Upper lobe of left lung (tissue), 4 donors: Measurements from ENCODE around the gene IGSF8.

ENCODE experiments used
- EP300 ChIP-seq, 4 donors: sonication (generic); formaldehyde crosslinking; IDR thresholded peaks; one replicate each; pipeline ENCODE4 v1.5.1; 2017; ENCODE audit warnings: antibody characterized with exemption in 4 of 4, control low read depth in 2 of 4
- POLR2A ChIP-seq, 4 donors: fragments of 450-650 bp; IDR thresholded peaks; one replicate each; pipeline ENCODE4 v1.5.1; 2016 to 2017; ENCODE audit warnings: antibody characterized with exemption in 4 of 4, mild to moderate bottlenecking in 2 of 4
- TF ChIP-seq, protein P1 (sequence below), 6 experiments: fragments of 450-650 bp in 4 of 6; fragments of 200-600 bp in 2 of 6; sonication (generic) in 2 of 6; IDR thresholded peaks; one replicate each; pipeline ENCODE4 v1.5.1; 2016 to 2019; ENCODE audit warnings: antibody characterized with exemption in 6 of 6

DNA sequence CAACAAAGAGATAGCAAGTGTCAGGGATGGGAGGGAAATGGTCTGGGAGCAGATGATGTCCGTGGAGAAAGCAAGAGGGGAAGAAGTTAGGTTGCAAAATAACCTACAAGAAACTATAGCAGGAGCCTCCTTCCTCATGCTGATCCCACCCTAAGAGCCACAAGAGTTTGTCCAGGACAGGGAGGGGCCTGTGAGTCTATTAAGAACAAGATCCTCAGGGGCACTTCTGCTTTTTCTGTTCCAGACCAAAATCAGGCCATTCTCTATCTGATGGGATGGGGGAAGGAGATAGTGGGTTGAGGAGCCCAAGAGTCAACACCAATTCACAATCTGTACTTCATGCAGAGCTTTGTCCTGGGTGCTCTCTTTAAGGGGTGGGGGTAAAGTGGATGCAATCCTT lies 45.3 kb upstream of the IGSF8 start:
- TF ChIP-seq, protein P1, sequence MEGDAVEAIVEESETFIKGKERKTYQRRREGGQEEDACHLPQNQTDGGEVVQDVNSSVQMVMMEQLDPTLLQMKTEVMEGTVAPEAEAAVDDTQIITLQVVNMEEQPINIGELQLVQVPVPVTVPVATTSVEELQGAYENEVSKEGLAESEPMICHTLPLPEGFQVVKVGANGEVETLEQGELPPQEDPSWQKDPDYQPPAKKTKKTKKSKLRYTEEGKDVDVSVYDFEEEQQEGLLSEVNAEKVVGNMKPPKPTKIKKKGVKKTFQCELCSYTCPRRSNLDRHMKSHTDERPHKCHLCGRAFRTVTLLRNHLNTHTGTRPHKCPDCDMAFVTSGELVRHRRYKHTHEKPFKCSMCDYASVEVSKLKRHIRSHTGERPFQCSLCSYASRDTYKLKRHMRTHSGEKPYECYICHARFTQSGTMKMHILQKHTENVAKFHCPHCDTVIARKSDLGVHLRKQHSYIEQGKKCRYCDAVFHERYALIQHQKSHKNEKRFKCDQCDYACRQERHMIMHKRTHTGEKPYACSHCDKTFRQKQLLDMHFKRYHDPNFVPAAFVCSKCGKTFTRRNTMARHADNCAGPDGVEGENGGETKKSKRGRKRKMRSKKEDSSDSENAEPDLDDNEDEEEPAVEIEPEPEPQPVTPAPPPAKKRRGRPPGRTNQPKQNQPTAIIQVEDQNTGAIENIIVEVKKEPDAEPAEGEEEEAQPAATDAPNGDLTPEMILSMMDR (IDR thresholded peaks at IDR 0.05): no peak
- TF ChIP-seq POLR2A (IDR thresholded peaks at IDR 0.05) (no peak), EP300 (IDR thresholded peaks at IDR 0.05) (no peak)
